ENCODE measurements around the gene GRIK5. TPM values are rescaled to one million over a fixed set of nuclear protein-coding genes. Genes with fewer than 3 reads are reported as not detected.

Gene GRIK5
- total and polyA plus RNA-seq, 4 donors = 13.1 to 83.2 (median 48.2) TPM

- Histone ChIP-seq H3K4me1 (ENCODE audit: control insufficient read depth, insufficient read depth, low read length) (peaks cover 14% of the 10 kb centered on the region), H3K27me3 (ENCODE audit: control insufficient read depth, insufficient read depth, low read length) (no peaks in the 10 kb centered on the region), H3K27ac (ENCODE audit: low read depth, low read length) (no peak overlapping the region), H3K4me3 (ENCODE audit: low read depth, low read length) (no peak overlapping the region), H3K36me3 (ENCODE audit: control insufficient read depth, insufficient read depth, low read length) (peaks cover 49% of the 10 kb centered on the region), H3K9me3 (ENCODE audit: control insufficient read depth, insufficient read depth, low read length) (no peaks in the 10 kb centered on the region)
- 93% methylated on average over 16 of the region's 16 CpGs for WGBS (ENCODE audit: insufficient coverage)
- DNase-seq (ENCODE audit: low read depth in 4 of 6, low spot score in 6 of 6) = no peak
Observed at GRCh38 chr19:42079276-42079669, 9.3 kb upstream of the GRIK5 start.

- Histone ChIP-seq H3K36me3 (ENCODE audit: control insufficient read depth, insufficient read depth, low read length) (peaks cover 49% of the 10 kb centered on the region), H3K9me3 (ENCODE audit: control insufficient read depth, insufficient read depth, low read length) (no peaks in the 10 kb centered on the region), H3K27me3 (ENCODE audit: control insufficient read depth, insufficient read depth, low read length) (no peaks in the 10 kb centered on the region), H3K27ac (ENCODE audit: low read depth, low read length) (no peak overlapping the region), H3K4me1 (ENCODE audit: control insufficient read depth, insufficient read depth, low read length) (peaks cover 14% of the 10 kb centered on the region), H3K4me3 (ENCODE audit: low read depth, low read length) (no peak overlapping the region)
- DNase-seq (ENCODE audit: low read depth in 4 of 6, low spot score in 6 of 6) = no peak
- WGBS (ENCODE audit: insufficient coverage) = 92% methylated on average over 14 of the region's 15 CpGs
Observed at GRCh38 chr19:42078538-42079275, 8.7 kb upstream of the GRIK5 start.

- no peak overlapping the region for H3K27ac ChIP-seq (ENCODE audit: low read depth, low read length)
- no peak for DNase-seq (ENCODE audit: low read depth in 4 of 6, low spot score in 6 of 6)
- peaks cover 45% of the 10 kb centered on the region for H3K36me3 ChIP-seq (ENCODE audit: control insufficient read depth, insufficient read depth, low read length)
- peaks cover 14% of the 10 kb centered on the region for H3K4me1 ChIP-seq (ENCODE audit: control insufficient read depth, insufficient read depth, low read length)
- H3K4me3 ChIP-seq (ENCODE audit: low read depth, low read length) = no peak overlapping the region
- no peaks in the 10 kb centered on the region for H3K9me3 ChIP-seq (ENCODE audit: control insufficient read depth, insufficient read depth, low read length)
- H3K27me3 ChIP-seq (ENCODE audit: control insufficient read depth, insufficient read depth, low read length) = no peaks in the 10 kb centered on the region
- WGBS (ENCODE audit: insufficient coverage) = 89% methylated on average over 1 of the region's 1 CpG
Observed at GRCh38 chr19:42078058-42078457, 8.1 kb upstream of the GRIK5 start.

- H3K27me3 ChIP-seq (ENCODE audit: control insufficient read depth, insufficient read depth, low read length) = no peaks in the 10 kb centered on the region
- H3K4me3 ChIP-seq (ENCODE audit: low read depth, low read length) = peak overlapping the region; percentile 88
- H3K4me1 ChIP-seq (ENCODE audit: control insufficient read depth, insufficient read depth, low read length) = peaks cover 15% of the 10 kb centered on the region
- H3K36me3 ChIP-seq (ENCODE audit: control insufficient read depth, insufficient read depth, low read length) = peaks cover 37% of the 10 kb centered on the region
- no peak for DNase-seq (ENCODE audit: low read depth in 4 of 6, low spot score in 6 of 6)
- WGBS (ENCODE audit: insufficient coverage) = under 1% methylated on average over 33 of the region's 33 CpGs
- no peak overlapping the region for H3K27ac ChIP-seq (ENCODE audit: low read depth, low read length)
- H3K9me3 ChIP-seq (ENCODE audit: control insufficient read depth, insufficient read depth, low read length) = no peaks in the 10 kb centered on the region
Observed at GRCh38 chr19:42076380-42076944, 6.5 kb upstream of the GRIK5 start.

GRCh38 chr19:42075616-42076379 lies 5.8 kb upstream of the GRIK5 start, which contains the start of gene ZNF574:
ZNF574 (plus strand) TSS chr19:42076166; CDS start chr19:42078607, 2,441 bp downstream.
- Histone ChIP-seq H3K27me3 (ENCODE audit: control insufficient read depth, insufficient read depth, low read length) (no peaks in the 10 kb centered on the region), H3K9me3 (ENCODE audit: control insufficient read depth, insufficient read depth, low read length) (no peaks in the 10 kb centered on the region), H3K4me3 (ENCODE audit: low read depth, low read length) (peak within 1 kb of the TSS; percentile 88), H3K36me3 (ENCODE audit: control insufficient read depth, insufficient read depth, low read length) (peaks cover 30% of the 10 kb centered on the region), H3K4me1 (ENCODE audit: control insufficient read depth, insufficient read depth, low read length) (peaks cover 21% of the 10 kb centered on the region), H3K27ac (ENCODE audit: low read depth, low read length) (peak within 1 kb of the TSS; percentile 98)
- DNase-seq (ENCODE audit: low read depth in 4 of 6, low spot score in 6 of 6) = peak; percentile 94 to 100 (median 99)
- under 1% methylated on average over 80 of the region's 80 CpGs for WGBS (ENCODE audit: insufficient coverage)

- Histone ChIP-seq H3K9me3 (ENCODE audit: control insufficient read depth, insufficient read depth, low read length) (no peaks in the 10 kb centered on the region), H3K27ac (ENCODE audit: low read depth, low read length) (peak overlapping the region; percentile 98), H3K4me1 (ENCODE audit: control insufficient read depth, insufficient read depth, low read length) (peaks cover 26% of the 10 kb centered on the region), H3K4me3 (ENCODE audit: low read depth, low read length) (peak overlapping the region; percentile 88), H3K27me3 (ENCODE audit: control insufficient read depth, insufficient read depth, low read length) (no peaks in the 10 kb centered on the region), H3K36me3 (ENCODE audit: control insufficient read depth, insufficient read depth, low read length) (peaks cover 25% of the 10 kb centered on the region)
- WGBS (ENCODE audit: insufficient coverage) = 12% methylated on average over 3 of the region's 3 CpGs
- DNase-seq (ENCODE audit: low read depth in 4 of 6, low spot score in 6 of 6) = no peak
Observed at GRCh38 chr19:42075364-42075615, 5.3 kb upstream of the GRIK5 start.

- H3K4me1 ChIP-seq (ENCODE audit: control insufficient read depth, insufficient read depth, low read length) = peaks cover 30% of the 10 kb centered on the region
- no peaks in the 10 kb centered on the region for H3K27me3 ChIP-seq (ENCODE audit: control insufficient read depth, insufficient read depth, low read length)
- no peaks in the 10 kb centered on the region for H3K9me3 ChIP-seq (ENCODE audit: control insufficient read depth, insufficient read depth, low read length)
- DNase-seq (ENCODE audit: low read depth in 4 of 6, low spot score in 6 of 6) = peak in 1 of 6 donors; percentile 4
- peak overlapping the region; percentile 98 for H3K27ac ChIP-seq (ENCODE audit: low read depth, low read length)
- peaks cover 20% of the 10 kb centered on the region for H3K36me3 ChIP-seq (ENCODE audit: control insufficient read depth, insufficient read depth, low read length)
- H3K4me3 ChIP-seq (ENCODE audit: low read depth, low read length) = peak overlapping the region; percentile 88
- WGBS (ENCODE audit: insufficient coverage) = 69% methylated on average over 22 of the region's 27 CpGs
Observed at GRCh38 chr19:42074513-42075363, 4.7 kb upstream of the GRIK5 start.

GRCh38 chr19:42071247-42071646 lies 1.2 kb upstream of the GRIK5 start:
- H3K27ac ChIP-seq (ENCODE audit: low read depth, low read length) = no peak overlapping the region
- H3K4me1 ChIP-seq (ENCODE audit: control insufficient read depth, insufficient read depth, low read length) = peaks cover 60% of the 10 kb centered on the region
- 93% methylated on average over 11 of the region's 12 CpGs for WGBS (ENCODE audit: insufficient coverage)
- H3K27me3 ChIP-seq (ENCODE audit: control insufficient read depth, insufficient read depth, low read length) = no peaks in the 10 kb centered on the region
- no peak overlapping the region for H3K4me3 ChIP-seq (ENCODE audit: low read depth, low read length)
- no peak for DNase-seq (ENCODE audit: low read depth in 4 of 6, low spot score in 6 of 6)
- peaks cover 12% of the 10 kb centered on the region for H3K36me3 ChIP-seq (ENCODE audit: control insufficient read depth, insufficient read depth, low read length)
- H3K9me3 ChIP-seq (ENCODE audit: control insufficient read depth, insufficient read depth, low read length) = no peaks in the 10 kb centered on the region

Data from spinal cord (tissue), 10 donors.